HepG2 (cell line): Measurements from ENCODE around the gene IRF1. TPM values are rescaled to one million over a fixed set of nuclear protein-coding genes. Genes with fewer than 3 reads are reported as not detected.

ENCODE experiments used
- ATAC-seq: fragments of 200-7000 bp; cut with Tn5 transposase; 3 replicates; pipeline ENCODE4 v1.9.1; 2020; ENCODE audit warnings: mild to moderate bottlenecking, moderate library complexity
- BruUV-seq: library from RNA; stranded (reverse); fragments of 400-500 nt; replicated peaks from 2 replicates; lab custom pipeline; 2021; lab: Mats Ljungman, UMichigan
- CTCF ChIA-PET: fragments of 300-600 bp; formaldehyde crosslinking; extraction: SDS; loops from one replicate; lab custom pipeline; 2021; ENCODE audit warnings: low total read pairs, inconsistent platforms, low intra/inter-chr PET ratio; lab: Yijun Ruan, JAX
- POLR2A ChIA-PET: fragments of 350-600 bp; sonication (Branson Sonifier 250); formaldehyde crosslinking; loops from one replicate; lab custom pipeline; 2020; ENCODE audit warnings: antibody characterized with exemption, inconsistent platforms; lab: Yijun Ruan, JAX
- DNase-seq: peaks from one replicate; pipeline ENCODE4 v3.0.0-alpha.2; 2015; ENCODE audit warnings: low spot score
- FAIRE-seq: peaks from 3 replicates; lab custom pipeline; 2011; peaks lifted over from hg19 to GRCh38; lab: Jason Lieb, UNC
- H2AFZ ChIP-seq: one replicate; pipeline ENCODE4 v1.6.1; 2011; ENCODE audit warnings: low read length, inconsistent platforms
- H3K27ac ChIP-seq: fragments of 300-600 bp; 3 replicates; pipeline ENCODE4 v1.8.0; 2011; ENCODE audit warnings: mixed run types, mild to moderate bottlenecking, mixed read lengths, low read length, inconsistent platforms; ENCODE audit not compliant: insufficient read depth; ENCODE audit errors: extremely low read length
- H3K27me3 ChIP-seq, 2 experiments: fragments of 200-600 bp in 1 of 2; 2 replicates in 1 of 2; 3 replicates in 1 of 2; pipeline versions ENCODE4 v1.6.0 to v1.8.0; 2011; ENCODE audit warnings: low read length in 2 of 2, mild to moderate bottlenecking in 2 of 2, moderate library complexity in 2 of 2, inconsistent platforms in 1 of 2; ENCODE audit not compliant: insufficient read depth in 2 of 2, control insufficient read depth in 1 of 2
- H3K36me3 ChIP-seq, 2 experiments: fragments of 200-600 bp in 1 of 2; replicated peaks in 1 of 2; 2 replicates in 1 of 2; 3 replicates in 1 of 2; pipeline versions ENCODE4 v1.5.1 to v1.8.0; 2011; ENCODE audit warnings: low read length in 2 of 2, inconsistent platforms in 1 of 2; ENCODE audit not compliant: insufficient read depth in 2 of 2, control insufficient read depth in 1 of 2
- H3K4me1 ChIP-seq: 2 replicates; pipeline ENCODE4 v1.5.1; 2012; ENCODE audit warnings: low read length, inconsistent platforms; ENCODE audit not compliant: insufficient read depth
- H3K4me2 ChIP-seq: 2 replicates; pipeline ENCODE4 v1.6.0; 2011; ENCODE audit warnings: low read depth, low read length, inconsistent platforms
- H3K4me3 ChIP-seq, 3 experiments: fragments of 200-600 bp in 1 of 3; sonication (generic), shearing (Covaris generic) in 1 of 3; replicated peaks in 1 of 3; 2 replicates each; pipeline ENCODE4 v1.5.1; 2011 to 2016; ENCODE audit warnings: low read length in 3 of 3, inconsistent platforms in 2 of 3, low read depth in 2 of 3, mild to moderate bottlenecking in 2 of 3, control low read depth in 1 of 3, mixed read lengths in 1 of 3; ENCODE audit not compliant: insufficient read depth in 1 of 3
- H3K79me2 ChIP-seq: one replicate; pipeline ENCODE4 v1.6.1; 2011; ENCODE audit warnings: low read length, inconsistent platforms; ENCODE audit not compliant: insufficient read depth
- H3K9ac ChIP-seq: 2 replicates; pipeline ENCODE4 v1.6.0; 2011; ENCODE audit warnings: mild to moderate bottlenecking, low read depth, low read length, inconsistent platforms; ENCODE audit not compliant: insufficient read depth
- H3K9me3 ChIP-seq: 2 replicates; pipeline ENCODE4 v1.5.1; 2012; ENCODE audit warnings: mild to moderate bottlenecking, low read length
- H4K20me1 ChIP-seq: 2 replicates; pipeline ENCODE4 v1.6.0; 2011; ENCODE audit warnings: inconsistent platforms, mild to moderate bottlenecking, low read length, moderate library complexity; ENCODE audit not compliant: insufficient read depth
- ETV5 ChIP-seq: IDR thresholded peaks from 2 replicates; pipeline ENCODE4 v1.6.1; 2018; ENCODE audit warnings: missing biosample characterization, missing genetic modification reagents, inconsistent platforms, borderline replicate concordance
- FLYWCH1 ChIP-seq: sonication (generic); formaldehyde crosslinking; IDR thresholded peaks from 2 replicates; pipeline ENCODE4 v1.8.1; 2023; ENCODE audit warnings: mild to moderate bottlenecking, missing genetic modification reagents
- JUN ChIP-seq: sonication (generic); formaldehyde crosslinking; IDR thresholded peaks from 2 replicates; pipeline ENCODE4 v1.4.0; 2020; ENCODE audit warnings: mild to moderate bottlenecking, missing genetic modification reagents
- MIXL1 ChIP-seq: IDR thresholded peaks from 2 replicates; pipeline ENCODE4 v1.6.1; 2016
- PRMT3 ChIP-seq: sonication (generic); formaldehyde crosslinking; IDR thresholded peaks from 2 replicates; pipeline ENCODE4 v1.8.1; 2022; ENCODE audit warnings: low read depth, mild to moderate bottlenecking, moderate library complexity, missing genetic modification reagents, borderline replicate concordance
- ZEB1 ChIP-seq: IDR thresholded peaks from 2 replicates; pipeline ENCODE4 v1.6.1; 2012; ENCODE audit warnings: mild to moderate bottlenecking, low read depth, inconsistent platforms; ENCODE audit not compliant: insufficient replicate concordance
- ZNF12 ChIP-seq: sonication (generic); formaldehyde crosslinking; IDR thresholded peaks from 2 replicates; pipeline ENCODE4 v1.5.0; 2020; ENCODE audit warnings: missing genetic modification reagents
- ZNF18 ChIP-seq: sonication (generic); formaldehyde crosslinking; IDR thresholded peaks from 2 replicates; pipeline ENCODE4 v1.8.0; 2022; ENCODE audit warnings: mild to moderate bottlenecking, missing genetic modification reagents; ENCODE audit not compliant: insufficient replicate concordance
- ZNF564 ChIP-seq: sonication (generic); formaldehyde crosslinking; IDR thresholded peaks from 2 replicates; pipeline ENCODE4 v1.8.1; 2023; ENCODE audit warnings: mild to moderate bottlenecking, missing genetic modification reagents
- ZNF83 ChIP-seq: sonication (generic); formaldehyde crosslinking; IDR thresholded peaks from 2 replicates; pipeline ENCODE4 v1.4.0; 2020; ENCODE audit warnings: missing genetic modification reagents, mild to moderate bottlenecking, borderline replicate concordance
- ZUFSP ChIP-seq: sonication (generic); formaldehyde crosslinking; IDR thresholded peaks from 2 replicates; pipeline ENCODE4 v1.9.0; 2021; ENCODE audit warnings: missing genetic modification reagents, mild to moderate bottlenecking, borderline replicate concordance
- WGBS: methylation state at CpG from one replicate; pipeline ENCODE4 v1.1.6; 2017; ENCODE audit warnings: low lambda C conversion rate; 5-methylcytosine and 5-hydroxymethylcytosine counted together
- in situ Hi-C: cut with HindIII; loops from 2 replicates; pipeline ENCODE4 v1.10.0; 2017; ENCODE audit warnings: low pct_unique_long_range_greater_than_20kb; ENCODE audit not compliant: extremely low pct_ligation_motif_present
- intact Hi-C: fragments of 100-400 bp; cut with micrococcal nuclease; formaldehyde crosslinking; loops from one replicate; pipeline ENCODE4 v1.10.0; 2022; ENCODE audit not compliant: unreplicated experiment
- polyA plus RNA-seq, 8 experiments: library from polyadenylated mRNA; depleted of rRNA in 3 of 8; stranded (reverse) in 7 of 8; unstranded in 1 of 8; fragments of >200 nt; fragmentation: Illumina TruSeq in 4 of 8; extraction: Trizol in 4 of 8; gene quantifications; 2 replicates each; pipeline versions ENCODE4 v1.2.1 to v1.2.3, GENCODE V29; 2011 to 2016; ENCODE audit warnings: low read depth in 4 of 8, missing spikeins in 1 of 8, mixed read lengths in 1 of 8; ENCODE audit not compliant: insufficient read depth in 1 of 8
- total RNA-seq, 5 experiments: library from RNA; depleted of rRNA; stranded (reverse); fragments of >200 nt; fragmentation: Illumina TruSeq; extraction: Trizol; gene quantifications; 2 replicates each; pipeline ENCODE4 v1.2.3, GENCODE V29; 2016; ENCODE audit warnings: low read depth in 1 of 5

IRF1 gene
- total and polyA plus RNA-seq, 2 of the 13 experiments (the other 11 are each of a cell fraction or from before 2014, with no cell fraction given) = 4.1 to 8.8 TPM

GRCh38 chr5:132451387-132451786 lies 39.2 kb downstream of the IRF1 start:
- Histone ChIP-seq H3K4me1 (peaks cover 17% of the 10 kb centered on the region), H3K79me2 (no peaks in the 10 kb centered on the region), H3K4me3 (no peak overlapping the region), H4K20me1 (no peaks in the 10 kb centered on the region), H3K9me3 (no peaks in the 10 kb centered on the region), H2AFZ (no peak overlapping the region), H3K36me3 (no peaks in the 10 kb centered on the region)
- 80% methylated on average over 8 of the region's 8 CpGs for WGBS
- intact Hi-C loops = no loop called here
- DNase-seq (no peak), FAIRE-seq (no peak)
- no peak for TF ChIP-seq ZEB1
- no peak for TF ChIP-seq ZNF12 (CRISPR knock-in tag)
- no peak for TF ChIP-seq JUN
- no peak for TF ChIP-seq ZNF18 (CRISPR knock-in tag)
- TF ChIP-seq MIXL1 = no peak
- TF ChIP-seq FLYWCH1 (CRISPR knock-in tag) = no peak
- no peak for TF ChIP-seq PRMT3
- TF ChIP-seq, all 625 proteins: peak for 0
- no peaks in the 10 kb centered on the region; a peak in 1 of 5 replicates for H3K27me3 ChIP-seq
- no TSS peak for BruUV-seq
- POLR2A ChIA-PET = no interaction called here
- no peak overlapping the region for H3K27ac ChIP-seq
- in situ Hi-C loops = no loop called here
- no peak overlapping the region for H3K9ac ChIP-seq
- CTCF ChIA-PET = no interaction called here
- ATAC-seq = no peak
- H3K4me2 ChIP-seq = no peak overlapping the region

DNA sequence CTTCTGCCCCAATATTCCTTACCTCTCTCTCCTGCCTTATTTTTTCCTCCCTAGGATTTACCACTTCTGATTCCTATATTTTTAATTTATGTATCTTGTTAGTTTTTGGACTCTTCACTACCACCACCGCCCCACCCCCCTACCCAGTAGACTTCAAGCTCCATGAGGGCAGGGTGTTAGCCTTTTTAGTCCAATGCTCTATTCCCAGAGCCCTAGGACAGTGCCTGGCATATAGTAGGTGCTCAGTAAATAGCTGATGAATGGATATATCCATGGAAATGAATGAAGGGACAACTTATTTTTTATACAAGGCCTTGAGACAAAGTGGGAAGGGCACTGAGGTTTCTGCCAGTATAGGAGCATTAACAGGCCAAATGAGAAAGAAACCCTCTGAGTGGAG lies 41.5 kb downstream of the IRF1 start:
- Histone ChIP-seq H2AFZ (no peak overlapping the region), H3K27ac (no peak overlapping the region), H3K79me2 (no peaks in the 10 kb centered on the region), H3K4me3 (no peak overlapping the region), H3K27me3 (no peaks in the 10 kb centered on the region), H3K4me2 (no peak overlapping the region), H3K9me3 (no peaks in the 10 kb centered on the region), H3K9ac (no peak overlapping the region), H3K4me1 (no peaks in the 10 kb centered on the region), H4K20me1 (no peaks in the 10 kb centered on the region), H3K36me3 (no peaks in the 10 kb centered on the region)
- ATAC-seq = no peak
- FAIRE-seq = no peak
- BruUV-seq = no TSS peak
- no peak for DNase-seq
- POLR2A ChIA-PET = no interaction called here
- no peak for TF ChIP-seq ZNF83
- no peak for TF ChIP-seq ZNF564 (CRISPR knock-in tag)
- no peak for TF ChIP-seq ZUFSP (CRISPR knock-in tag)
- TF ChIP-seq ETV5 = no peak
- in situ Hi-C loops = no loop called here
- intact Hi-C loops = no loop called here
- WGBS = 78% methylated on average over 1 of the region's 1 CpG
- CTCF ChIA-PET = no interaction called here
